Suppressor macrophage (primary cell): ENCODE data around the gene MSL1.
"Not testable (repeated sequence)": the region's sequence is repeated elsewhere in the genome, so short reads cannot be mapped to it uniquely, and the experiment has no call there.

Experiments used
- DNase-seq, 4 experiments: peaks; one replicate each; pipeline ENCODE4 v3.0.0-alpha.2; 2020 to 2022

Gene MSL1

DNA sequence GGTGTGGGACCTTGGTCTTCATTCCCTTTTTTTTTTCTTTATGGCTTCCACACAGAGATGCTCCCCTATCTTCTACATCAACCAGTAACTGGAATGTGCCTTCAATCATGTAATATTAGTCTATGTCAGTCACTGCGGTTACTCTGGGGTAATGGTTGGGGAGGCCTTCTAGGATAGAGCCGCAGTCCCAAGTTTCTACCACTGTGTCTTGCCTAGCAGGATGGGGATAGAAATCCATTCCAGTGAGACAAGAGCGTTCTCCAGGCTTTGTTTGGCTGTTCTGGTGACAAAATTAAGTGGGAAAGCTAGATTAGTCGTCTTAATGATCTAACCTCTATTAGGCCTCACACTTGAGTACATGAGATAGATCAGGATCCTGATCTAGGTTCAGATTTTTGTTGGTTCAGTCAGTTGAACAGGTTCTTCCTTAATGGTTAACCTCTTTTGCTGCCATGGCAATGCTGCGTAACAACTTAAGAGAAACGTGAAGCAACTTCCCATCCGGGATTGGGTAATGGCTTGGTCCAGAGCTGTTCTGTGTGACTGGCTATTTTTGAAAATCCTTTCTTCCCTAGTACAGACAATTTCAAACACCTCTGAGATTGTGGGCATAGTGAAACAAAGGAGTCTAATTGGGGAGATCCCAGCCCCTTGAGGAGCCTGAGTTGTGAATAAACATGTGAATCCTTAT lies 8.7 kb downstream of the MSL1 start:
- peak; percentile 84 to 92 (median 90) for DNase-seq

DNA sequence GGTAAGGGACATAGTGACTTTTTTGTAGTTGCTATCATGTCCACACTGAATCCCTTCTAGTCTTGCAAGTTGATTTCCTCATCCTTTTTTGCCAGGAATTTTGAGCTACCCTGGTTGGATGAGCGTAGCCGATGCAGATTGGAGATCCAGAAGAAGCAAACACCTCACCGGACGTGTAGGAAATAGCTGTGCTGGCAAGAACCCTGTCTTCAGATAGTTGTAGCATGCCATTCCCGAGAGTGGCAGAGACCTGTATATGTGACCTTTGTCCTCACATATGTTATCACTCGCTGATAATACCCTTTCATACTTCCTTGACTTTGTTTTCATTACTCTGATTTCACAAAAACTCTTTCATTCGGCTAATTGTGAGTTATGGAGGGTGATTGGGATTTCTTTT lies 12.4 kb downstream of the MSL1 start:
- DNase-seq: no peak

DNA sequence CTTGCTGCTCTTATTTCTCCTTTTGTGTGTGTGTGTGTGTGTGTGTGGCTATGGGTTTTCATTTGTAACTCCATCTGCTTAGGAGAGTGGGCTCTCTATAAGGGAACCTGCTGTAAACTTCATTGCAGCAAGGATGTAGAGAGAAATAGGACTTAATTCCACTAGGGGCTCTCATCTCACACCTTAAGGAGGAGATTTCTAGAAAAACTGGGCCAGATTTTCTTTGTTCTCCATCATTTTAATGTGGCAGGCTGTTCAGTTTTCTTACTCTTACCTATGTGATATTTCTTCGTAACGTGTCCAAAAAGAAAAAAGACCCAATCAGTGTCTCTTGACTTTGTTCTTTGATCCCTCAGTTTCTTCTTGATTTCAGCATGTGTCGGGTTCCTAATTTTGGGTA lies 14.0 kb downstream of the MSL1 start:
- no peak for DNase-seq

DNA sequence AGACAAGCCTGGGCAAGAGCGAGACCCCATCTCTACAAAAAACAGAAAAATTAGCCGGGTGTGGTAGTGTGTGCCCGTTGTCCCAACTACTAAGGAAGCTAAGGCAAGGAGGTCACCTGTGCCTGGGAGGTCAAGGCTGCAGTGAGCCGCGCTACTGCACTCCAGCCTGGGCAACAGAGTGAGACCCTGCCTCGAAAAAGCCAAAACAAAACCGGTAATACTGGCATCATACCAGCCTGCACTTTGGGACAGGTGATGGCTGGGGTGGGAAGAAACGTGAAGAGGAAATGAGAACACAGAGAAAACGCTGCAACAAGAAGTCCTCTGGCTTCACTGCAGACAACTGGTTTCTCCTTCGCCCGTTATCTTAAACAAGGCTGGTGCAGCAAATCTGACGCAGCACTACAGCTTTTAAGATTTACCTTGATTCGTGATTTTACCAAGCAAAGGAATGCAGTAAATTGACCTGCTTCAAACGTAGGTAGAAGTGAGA lies 17.8 kb downstream of the MSL1 start:
- peak in 1 of 4 experiments; percentile 15 for DNase-seq

DNA sequence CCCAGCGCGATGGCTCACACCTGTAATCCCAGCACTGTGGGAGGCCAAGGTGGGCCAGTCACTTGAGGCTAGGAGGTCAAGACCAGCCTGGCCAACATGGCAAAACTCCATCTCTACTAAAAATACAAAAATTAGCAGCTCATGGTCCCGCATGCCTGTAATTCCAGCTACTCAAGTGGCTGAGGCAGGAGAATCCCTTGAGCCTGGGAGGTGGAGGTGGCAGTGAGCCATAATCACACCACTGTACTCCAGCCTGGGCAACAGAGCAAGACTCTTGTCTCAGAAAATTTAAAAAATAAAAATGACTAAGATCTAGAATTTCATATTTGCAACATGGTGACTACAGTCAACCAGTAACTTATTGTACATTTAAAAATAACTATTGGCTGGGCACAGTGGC lies 21.4 kb downstream of the MSL1 start:
- DNase-seq: not testable (repeated sequence)

DNA sequence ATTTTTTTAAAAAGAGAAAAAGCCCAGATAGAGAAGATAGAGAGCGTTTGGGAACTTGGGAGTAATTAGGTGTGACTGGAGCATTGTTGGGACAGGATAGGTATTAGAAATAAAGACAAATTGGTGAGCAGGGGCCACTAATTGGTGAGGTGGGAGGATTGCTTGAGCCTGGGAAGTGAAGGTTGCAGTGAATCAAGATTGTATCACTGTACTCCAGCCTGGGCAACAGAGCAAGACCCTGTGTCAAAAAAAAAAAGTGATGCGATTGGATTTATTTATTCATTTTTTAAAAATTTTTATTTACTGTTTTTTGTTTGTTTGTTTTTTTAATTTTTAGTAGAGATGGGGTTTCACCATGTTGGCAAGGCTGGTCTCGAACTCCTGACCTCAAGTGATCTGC lies 23.7 kb downstream of the MSL1 start:
- no peak for DNase-seq

DNA sequence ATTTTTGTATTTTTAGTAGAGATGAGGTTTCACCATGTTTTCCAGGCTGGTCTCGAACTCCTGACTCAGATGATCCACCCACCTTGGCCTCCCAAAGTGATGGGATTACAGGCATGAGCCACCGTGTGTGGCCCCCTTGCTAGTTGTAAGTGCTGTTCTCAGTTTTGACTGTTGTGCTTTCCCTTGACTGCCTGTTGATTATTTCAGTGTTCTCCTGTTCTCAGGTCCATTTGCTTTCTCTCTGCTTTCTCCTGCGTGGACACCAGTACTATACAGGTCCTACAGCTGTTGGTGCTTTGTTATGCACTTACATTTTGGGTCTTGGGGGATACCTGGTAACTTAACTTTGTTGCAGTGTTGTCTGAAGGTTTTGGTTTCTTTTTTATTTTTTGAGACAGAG lies 26.8 kb downstream of the MSL1 start:
- DNase-seq: no peak

DNA sequence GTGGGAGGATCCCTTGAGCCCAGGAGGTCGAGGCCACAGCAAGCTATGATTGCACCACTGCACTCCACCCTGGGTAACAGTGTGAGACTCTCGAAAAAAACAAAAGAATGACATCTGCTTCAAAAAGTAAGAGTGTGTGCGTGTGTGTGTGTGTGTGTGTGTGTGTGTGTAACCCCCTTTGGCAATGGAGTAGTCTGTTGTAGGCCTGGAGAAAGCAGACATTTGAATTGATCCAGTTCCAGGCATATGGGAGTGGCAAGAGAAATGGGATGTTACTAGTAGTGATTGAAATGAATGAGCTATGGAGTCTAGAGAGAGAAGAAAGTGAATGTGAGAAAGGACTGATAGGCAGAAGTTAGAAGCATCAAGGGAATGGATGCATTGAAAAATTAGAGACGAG lies 28.5 kb downstream of the MSL1 start:
- no peak for DNase-seq

DNA sequence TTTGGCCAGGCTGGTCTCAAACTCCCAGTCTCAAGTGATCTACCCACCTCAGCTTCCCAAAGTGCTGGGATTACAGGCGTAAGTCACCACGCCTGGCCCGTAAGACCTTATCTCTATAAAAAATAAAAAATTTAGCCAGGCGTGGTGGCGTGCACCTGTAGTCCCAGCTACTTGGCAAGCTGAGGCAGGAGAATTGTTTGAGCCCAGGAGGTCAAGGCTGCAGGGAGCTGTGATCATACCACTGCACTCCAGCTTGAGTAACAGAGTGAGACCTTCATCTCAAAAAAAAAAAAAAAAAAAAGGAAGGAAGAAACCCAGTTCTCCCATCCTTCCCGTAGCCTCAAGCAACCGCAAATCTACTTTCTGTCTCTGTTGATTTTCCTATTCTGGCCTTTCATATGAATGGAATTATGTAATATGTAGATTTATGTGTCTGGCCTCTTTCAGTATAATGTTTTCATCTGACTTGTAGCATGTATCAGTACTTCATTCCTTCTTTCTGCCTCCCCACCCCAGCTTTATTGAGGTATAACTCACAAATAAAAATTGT lies 29.7 kb downstream of the MSL1 start:
- DNase-seq: peak; percentile 9 to 58 (median 35)

DNA sequence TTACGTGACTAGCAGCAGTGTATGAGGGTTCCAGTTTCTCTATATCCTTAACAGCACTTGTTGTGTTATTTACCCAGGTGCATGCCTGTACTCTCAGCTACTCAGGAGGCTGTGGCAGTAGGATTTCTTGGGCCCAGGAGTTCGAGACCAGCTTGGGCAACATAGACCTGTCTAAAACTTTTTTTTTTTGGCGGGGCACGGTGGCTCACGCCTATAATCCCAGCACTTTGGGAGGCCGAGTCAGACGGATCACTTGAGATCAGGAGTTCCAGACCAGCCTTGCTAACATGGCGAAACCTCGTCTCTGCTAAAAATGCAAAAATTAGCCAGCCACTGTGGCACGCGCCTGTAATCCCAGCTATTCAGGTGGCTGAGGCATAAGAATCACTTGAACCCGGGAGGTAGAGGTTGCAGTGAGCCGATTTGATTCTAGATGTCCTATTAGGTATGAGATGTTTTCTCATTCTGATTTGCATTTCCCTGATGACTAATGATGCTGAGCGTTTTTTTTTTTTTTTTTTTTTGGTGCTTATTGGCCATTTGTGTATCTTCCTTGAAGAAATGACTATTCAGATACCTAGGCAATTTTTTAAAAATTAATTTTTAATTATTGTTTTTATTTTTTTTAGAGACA lies 31.9 kb downstream of the MSL1 start:
- DNase-seq: no peak

DNA sequence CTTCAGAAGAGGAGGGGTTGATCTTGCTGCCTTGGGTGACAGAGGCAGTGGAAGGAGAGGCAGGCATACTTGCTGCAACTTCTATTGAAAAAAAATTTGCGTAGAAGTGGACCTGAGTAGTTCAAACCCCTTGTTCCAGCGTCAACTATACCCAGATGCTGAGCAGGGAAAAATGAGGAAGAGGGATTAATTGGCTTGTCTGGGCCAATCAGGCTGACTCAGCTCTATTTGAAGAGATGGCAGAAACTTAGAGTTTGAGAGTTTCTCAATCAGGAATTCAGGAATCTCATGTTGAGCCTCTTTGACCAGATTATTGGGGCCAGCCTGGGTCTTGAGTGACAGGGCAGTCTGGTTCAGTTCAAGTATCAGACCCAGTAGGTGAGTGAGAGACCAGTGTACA lies 36.2 kb downstream of the MSL1 start:
- DNase-seq: peak in 2 of 4 experiments; percentile 17 to 40

DNA sequence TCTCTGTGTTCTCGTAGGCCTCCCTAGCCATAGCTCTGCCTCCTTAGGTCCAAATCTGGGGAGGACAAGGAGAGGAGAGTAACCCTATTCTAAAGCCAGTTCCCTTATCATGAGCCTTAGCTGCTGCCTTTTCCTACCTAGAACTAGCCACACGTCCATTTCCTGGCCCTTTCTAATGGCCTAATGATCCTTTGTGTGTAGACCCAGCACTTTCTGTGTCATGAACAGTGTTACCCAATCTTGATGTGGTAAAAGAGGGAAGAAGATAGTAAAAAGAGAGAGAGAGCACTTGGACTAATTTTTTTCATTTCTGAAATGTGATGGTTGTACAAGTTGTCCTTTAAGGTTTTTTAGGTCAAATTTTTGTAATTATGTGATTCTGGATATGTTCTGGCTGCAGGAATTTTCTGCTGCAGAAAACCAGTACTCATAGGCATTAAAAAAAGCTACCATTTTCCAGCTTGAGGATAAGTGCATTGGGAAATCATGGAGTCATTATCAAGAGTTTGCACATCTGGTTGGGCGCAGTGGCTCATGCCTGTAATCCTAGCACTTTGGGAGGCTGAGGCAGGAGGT lies 36.8 kb downstream of the MSL1 start:
- peak in 3 of 4 experiments; percentile 28 to 43 (median 41) for DNase-seq

DNA sequence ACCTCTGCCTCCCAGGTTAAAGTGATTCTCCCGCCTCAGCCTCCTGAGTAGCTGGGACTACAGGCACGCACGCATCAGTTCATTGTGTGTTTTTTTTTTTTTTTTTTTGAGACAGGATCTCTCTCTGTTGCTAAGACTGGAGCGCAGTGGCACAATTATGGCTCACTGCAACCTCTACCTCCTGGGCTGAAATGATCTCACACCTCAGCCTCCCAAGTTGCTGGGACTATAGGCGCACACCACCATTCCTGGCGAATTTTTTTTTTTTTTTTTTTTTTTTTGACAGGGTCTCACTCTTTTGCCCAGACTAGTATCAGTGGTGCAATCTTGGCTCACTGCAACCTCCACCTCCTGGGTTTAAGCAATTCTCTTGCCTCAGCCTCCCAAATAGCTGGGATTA lies 37.7 kb downstream of the MSL1 start:
- DNase-seq: no peak

DNA sequence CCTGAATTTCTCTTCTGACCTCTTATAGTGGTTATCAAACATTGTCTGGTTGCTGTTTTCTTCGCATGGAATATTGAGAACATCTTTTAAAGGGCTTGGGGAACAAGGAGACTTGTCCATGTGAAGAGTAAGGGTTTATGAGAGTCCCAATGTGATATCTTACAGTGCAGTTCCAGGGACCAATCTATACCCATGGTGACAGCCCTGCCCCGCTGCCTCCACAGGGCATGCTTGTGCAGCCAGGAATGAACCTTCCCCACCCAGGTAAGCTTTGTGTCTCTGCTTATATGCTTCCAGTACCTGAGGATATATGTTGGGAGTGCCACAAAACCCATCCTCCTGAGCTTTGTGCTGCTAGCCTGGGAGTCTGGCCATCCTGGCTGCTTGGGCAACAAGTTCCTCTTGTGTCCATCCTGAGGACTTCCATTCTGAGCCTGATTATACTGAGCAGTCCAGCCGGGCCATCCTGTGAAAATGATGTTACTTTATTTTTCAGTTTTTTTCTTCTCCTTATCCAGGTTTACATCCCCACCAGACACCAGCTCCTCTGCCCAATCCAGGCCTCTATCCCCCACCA lies 46.0 kb downstream of the MSL1 start:
- no peak for DNase-seq

DNA sequence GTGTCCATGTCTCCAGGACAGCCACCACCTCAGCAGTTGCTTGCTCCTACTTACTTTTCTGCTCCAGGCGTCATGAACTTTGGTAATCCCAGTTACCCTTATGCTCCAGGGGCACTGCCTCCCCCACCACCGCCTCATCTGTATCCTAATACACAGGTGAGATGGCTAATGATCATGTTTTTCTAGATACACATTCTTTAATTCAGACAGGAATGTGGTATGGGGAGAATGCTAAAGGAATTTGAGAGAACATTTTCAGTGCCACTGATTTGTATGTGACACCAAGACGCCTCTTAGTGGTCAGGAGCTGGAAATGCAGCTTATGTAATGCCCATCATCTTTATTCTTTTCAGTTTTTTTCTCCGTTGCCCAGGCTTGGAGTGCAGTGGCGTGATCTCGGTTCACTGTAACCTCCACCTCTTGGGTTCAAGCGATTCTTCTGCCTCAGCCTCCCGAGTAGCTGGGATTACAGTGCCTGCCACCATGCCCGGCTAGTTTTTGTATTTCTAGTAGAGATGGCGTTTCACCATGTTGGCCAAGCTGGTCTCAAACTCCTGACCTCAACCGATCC lies 46.6 kb downstream of the MSL1 start:
- DNase-seq: peak; percentile 52 to 83 (median 70)

DNA sequence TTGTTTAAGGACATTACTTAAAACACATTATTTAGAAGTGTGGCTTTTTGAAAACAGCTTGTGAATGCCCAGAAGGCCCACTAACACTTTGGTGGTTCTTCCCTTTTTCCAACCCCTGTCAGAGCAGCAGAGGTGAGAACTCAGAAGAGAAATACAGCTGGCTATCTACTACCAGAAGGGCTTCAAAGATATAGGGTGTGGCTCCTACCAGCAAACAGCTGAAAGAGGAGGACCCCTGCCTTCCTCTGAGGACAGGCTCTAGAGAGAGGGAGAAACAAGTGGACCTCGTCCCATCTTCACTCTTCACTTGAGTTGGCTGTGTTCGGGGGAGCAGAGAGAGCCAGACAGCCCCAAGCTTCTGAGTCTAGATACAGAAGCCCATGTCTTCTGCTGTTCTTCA lies 48.6 kb downstream of the MSL1 start:
- DNase-seq: no peak

DNA sequence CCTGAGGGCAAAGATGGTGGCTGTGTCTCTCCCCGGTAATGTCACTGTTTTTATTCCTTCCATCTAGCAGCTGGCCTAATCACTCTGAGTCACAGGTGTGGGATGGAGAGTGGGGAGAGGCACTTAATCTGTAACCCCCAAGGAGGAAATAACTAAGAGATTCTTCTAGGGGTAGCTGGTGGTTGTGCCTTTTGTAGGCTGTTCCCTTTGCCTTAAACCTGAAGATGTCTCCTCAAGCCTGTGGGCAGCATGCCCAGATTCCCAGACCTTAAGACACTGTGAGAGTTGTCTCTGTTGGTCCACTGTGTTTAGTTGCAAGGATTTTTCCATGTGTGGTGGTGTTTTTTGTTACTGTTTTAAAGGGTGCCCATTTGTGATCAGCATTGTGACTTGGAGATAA lies 50.0 kb downstream of the MSL1 start:
- DNase-seq: no peak

DNA sequence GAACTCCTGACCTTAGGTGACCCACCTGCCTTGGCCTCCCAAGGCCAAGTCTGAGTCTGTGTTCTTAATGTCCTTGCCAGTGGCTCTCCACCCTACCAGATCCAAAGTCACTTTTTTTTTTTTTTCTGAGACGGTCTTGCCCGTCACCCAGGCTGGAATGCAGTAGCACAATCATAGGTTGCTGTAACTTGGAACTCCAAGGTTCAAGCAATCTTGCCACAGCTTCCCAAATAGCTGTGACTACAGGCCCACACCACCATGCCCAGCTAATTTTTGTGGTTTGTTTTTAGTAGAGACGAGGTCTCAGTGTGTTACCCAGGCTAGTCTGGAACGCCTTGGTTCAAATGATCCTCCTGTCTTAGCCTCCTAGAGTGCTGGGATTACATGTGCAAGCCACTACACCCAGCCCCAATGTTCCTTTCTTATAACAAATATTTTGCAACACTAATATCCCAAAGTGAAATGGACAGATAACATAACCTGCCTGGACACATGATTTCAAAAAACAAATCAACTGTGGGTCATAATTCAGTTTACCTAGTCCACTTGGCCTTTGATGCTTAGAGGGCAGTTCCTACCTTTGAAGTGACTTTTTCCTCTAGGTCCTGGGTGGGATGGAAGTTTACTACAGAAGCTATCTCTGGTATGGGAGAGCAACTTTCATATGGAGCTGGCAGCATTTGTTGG lies 51.5 kb downstream of the MSL1 start:
- no peak for DNase-seq

DNA sequence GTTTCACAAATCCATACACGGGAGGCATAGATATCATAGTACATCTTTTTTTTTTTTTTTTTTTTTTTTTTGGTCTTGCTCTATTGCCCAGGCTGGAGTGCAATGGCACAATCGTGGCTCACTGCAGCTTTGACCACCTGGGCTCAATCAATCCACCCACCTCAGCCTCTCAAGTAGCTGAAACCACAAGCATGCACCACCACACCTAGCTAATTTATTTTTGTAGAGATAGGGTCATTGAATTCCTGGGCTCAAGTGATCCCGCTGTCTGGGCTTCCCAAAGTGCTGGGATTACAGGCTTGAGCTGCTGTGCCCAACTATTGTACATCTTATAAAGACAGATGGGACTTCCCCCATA lies 52.0 kb downstream of the MSL1 start:
- DNase-seq: no peak

DNA sequence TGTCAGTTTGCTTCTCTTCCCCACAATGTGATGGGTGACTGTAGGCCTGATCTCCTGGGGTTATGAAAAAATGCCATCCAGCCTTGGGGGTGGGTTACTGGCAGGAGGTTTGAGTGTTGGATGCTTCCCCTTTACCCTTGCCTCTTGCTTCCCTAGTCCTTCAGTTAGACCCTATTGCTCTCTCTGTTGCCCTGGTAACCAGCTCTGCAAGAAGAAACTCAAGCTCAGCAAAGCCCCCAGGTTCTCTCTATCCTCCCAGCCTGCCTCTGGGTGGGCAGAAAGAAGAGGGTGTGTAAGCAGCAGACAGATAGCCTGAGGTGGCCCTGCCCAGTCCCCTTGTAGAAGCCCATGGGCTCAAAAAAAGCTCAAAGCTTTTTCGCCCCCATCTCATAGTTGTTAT lies 52.7 kb downstream of the MSL1 start:
- DNase-seq: peak in 1 of 4 experiments; percentile 12

DNA sequence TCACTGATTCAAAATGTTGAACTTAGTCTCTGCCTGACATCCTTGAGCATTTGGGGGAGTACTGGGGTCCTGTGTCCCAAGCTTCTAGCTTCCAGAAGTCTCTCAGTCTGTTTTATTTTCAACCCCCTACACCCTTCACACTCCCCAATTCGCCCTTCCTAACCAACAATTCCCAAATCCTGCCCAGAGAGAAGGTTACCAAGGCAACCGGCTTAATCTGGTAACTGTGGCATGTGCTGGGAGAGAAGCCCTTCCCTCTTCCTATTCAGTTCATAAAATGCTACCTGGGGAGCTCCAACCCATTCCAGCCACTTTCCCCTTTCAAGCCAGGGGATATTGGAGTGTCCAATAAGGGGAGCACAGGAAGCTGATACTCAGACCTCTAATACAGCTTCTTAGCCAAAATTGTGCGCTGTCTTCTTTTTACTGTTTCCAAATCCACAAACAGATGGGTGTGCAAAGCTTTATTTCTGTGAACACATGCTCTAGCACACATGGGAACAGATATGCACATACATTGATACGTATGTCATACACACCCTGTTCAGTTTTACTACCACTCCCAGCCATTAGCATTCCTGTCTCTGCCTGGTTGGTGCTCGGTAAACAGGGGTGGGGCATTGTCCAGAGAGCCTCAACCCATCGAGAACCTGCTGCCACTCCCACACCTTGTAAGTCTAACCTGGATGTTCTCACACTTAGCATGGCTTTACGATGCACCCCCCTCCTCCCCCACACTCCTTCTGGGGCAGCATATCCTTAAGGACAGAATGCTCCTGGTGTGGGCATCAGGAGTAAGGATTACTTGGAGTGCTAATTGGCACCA lies 54.4 kb downstream of the MSL1 start:
- DNase-seq: no peak

DNA sequence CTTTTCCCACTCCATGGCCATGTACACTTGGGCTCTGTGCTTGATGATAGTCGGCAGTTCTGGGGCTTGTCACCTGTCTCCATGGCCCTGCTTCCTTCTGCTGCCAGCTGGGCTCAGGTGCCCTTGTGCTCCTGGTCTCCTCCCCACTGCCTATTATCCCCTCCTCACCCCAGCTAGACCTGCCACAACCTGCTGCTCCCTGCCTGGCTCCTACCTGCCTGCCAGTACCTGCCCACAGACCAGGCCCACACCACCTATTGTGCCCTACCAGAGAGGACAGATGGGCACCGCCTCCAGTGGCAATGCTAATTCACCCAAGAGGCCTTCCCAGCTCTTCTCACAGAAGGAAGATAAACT lies 55.0 kb downstream of the MSL1 start:
- DNase-seq: no peak
